ENCODE data around the gene BMPR1A. TPM values are rescaled to one million over a fixed set of nuclear protein-coding genes. Genes with fewer than 3 reads are reported as not detected.
A peak's percentile ranks its signal among the peaks of the same experiment; 100 is the strongest.

Gene BMPR1A
- total and polyA plus RNA-seq, 9 of the 15 experiments (the other 6 are each of a cell fraction or from before 2014, with no cell fraction given): 1.6 to 17.5 (median 9.1) TPM

GRCh38 chr10:86755740-86756510 is 494 bp upstream of the BMPR1A start (continued):
- no peak for TF ChIP-seq HCFC1 (IDR thresholded peaks at IDR 0.05; ENCODE audit: low read depth, low read length)
- TF ChIP-seq PRDM10 (IDR thresholded peaks at IDR 0.05; ENCODE audit: partially characterized antibody): peak; percentile 96
- TF ChIP-seq ZBTB49 (CRISPR knock-in tag; IDR thresholded peaks at IDR 0.05; ENCODE audit: borderline replicate concordance): no peak
- 0 out of 2 replicates have a peak, but pooled peaks have one; percentile 32 for TF ChIP-seq HES1 (IDR thresholded peaks at IDR 0.05; ENCODE audit: low read depth)
- TF ChIP-seq ELF2 (CRISPR knock-in tag; IDR thresholded peaks at IDR 0.05): no peak
- TF ChIP-seq SMARCB1 (IDR thresholded peaks at IDR 0.05; ENCODE audit: insufficient read length, low read depth): no peak
- TF ChIP-seq PBX2 (CRISPR knock-in tag; IDR thresholded peaks at IDR 0.05; ENCODE audit: low read depth): no peak
- TF ChIP-seq PBX2 (tag; conservative IDR thresholded peaks at IDR 0.05; ENCODE audit: low read depth): no peak
- TF ChIP-seq SAP30 (IDR thresholded peaks at IDR 0.05; ENCODE audit: borderline replicate concordance, insufficient read depth, low read depth, low read length, poor library complexity, severe bottlenecking): no peak
- TF ChIP-seq GATAD2B (IDR thresholded peaks at IDR 0.05; ENCODE audit: borderline replicate concordance): peak; percentile 43; the same call in 1 of the 2 replicates
- TF ChIP-seq ZNF830 (CRISPR knock-in tag; IDR thresholded peaks at IDR 0.05): no peak
- TF ChIP-seq GATAD2A (IDR thresholded peaks at IDR 0.05): no peak
- no peak for TF ChIP-seq STAT6 (CRISPR knock-in tag; IDR thresholded peaks at IDR 0.05)
- TF ChIP-seq FOSL1 (tag; conservative IDR thresholded peaks at IDR 0.05): peak; percentile 18

Measured in K562 (cell line).